HG03039 (cell line): ENCODE measurements around the gene LGI4.

Experiments used
- ATAC-seq: cut with Tn5 transposase; IDR thresholded peaks from one replicate; pipeline ENCODE4 v1.9.1; 2021; ENCODE audit warnings: mild to moderate bottlenecking, moderate library complexity; ENCODE audit not compliant: unreplicated experiment

Gene LGI4

GRCh38 chr19:35124098-35125060 is 10.5 kb downstream of the LGI4 start:
- peak; percentile 63 for ATAC-seq

GRCh38 chr19:35123573-35123972 is 11.3 kb downstream of the LGI4 start:
- ATAC-seq, result no peak

GRCh38 chr19:35122687-35123551 is 11.9 kb downstream of the LGI4 start:
- ATAC-seq, result no peak

GRCh38 chr19:35120898-35121297 is 14.0 kb downstream of the LGI4 start:
- ATAC-seq, result no peak

- no peak for ATAC-seq
These were observed 14.4 kb downstream of the LGI4 start for GRCh38 chr19:35120492-35120891.

GRCh38 chr19:35119578-35120155 is 15.2 kb downstream of the LGI4 start:
- no peak for ATAC-seq

- no peak for ATAC-seq
These were observed 15.8 kb downstream of the LGI4 start for GRCh38 chr19:35119091-35119490.

- no peak for ATAC-seq
These were observed 16.4 kb downstream of the LGI4 start for GRCh38 chr19:35118268-35119020.

GRCh38 chr19:35117799-35118198 is 17.1 kb downstream of the LGI4 start:
- ATAC-seq, result no peak

- ATAC-seq, result no peak
These were observed 17.7 kb downstream of the LGI4 start for GRCh38 chr19:35117116-35117515.

- ATAC-seq, result no peak
These were observed 18.6 kb downstream of the LGI4 start for GRCh38 chr19:35116072-35116801.

- ATAC-seq, result no peak
These were observed 19.5 kb downstream of the LGI4 start, which contains the start of gene FXYD3 for GRCh38 chr19:35115177-35115951. TSS of gene FXYD3 (plus strand) at chr19:35115823. CDS start at chr19:35119377, 3,554 bp downstream.

- no peak for ATAC-seq
These were observed 20.3 kb downstream of the LGI4 start for GRCh38 chr19:35114353-35115176.

- no peak for ATAC-seq
These were observed 21.7 kb downstream of the LGI4 start for GRCh38 chr19:35112995-35113688.

- ATAC-seq, result no peak
These were observed 23.9 kb downstream of the LGI4 start for GRCh38 chr19:35110974-35111373.

- ATAC-seq, result no peak
These were observed 25.3 kb downstream of the LGI4 start for GRCh38 chr19:35109395-35110112.

- no peak for ATAC-seq
These were observed 26.1 kb downstream of the LGI4 start for GRCh38 chr19:35108730-35109129.
